ENCODE results near the gene PRKX.
"Not testable (repeated sequence)": the region's sequence is repeated elsewhere in the genome, so short reads cannot be mapped to it uniquely, and the experiment has no call there.

Gene PRKX

GRCh38 chrX:3563451-3563850 is 150.0 kb downstream of the PRKX start:
- DNase-seq, result no peak

- not testable (repeated sequence) for DNase-seq
These were observed 153.4 kb downstream of the PRKX start for GRCh38 chrX:3560010-3560409.

All from GDM1 (cell line).